NCI-H1048 (cell line): ENCODE results near the gene MEGF8.
A peak's percentile ranks its signal among the peaks of the same experiment; 100 is the strongest.

Source experiments
- DNase-seq: peaks from one replicate; lab custom pipeline; 2025; lab: John Stamatoyannopoulos, UW

The MEGF8 gene

GRCh38 chr19:42419309-42419708 is 93.9 kb downstream of the MEGF8 start:
- no peak for DNase-seq

GRCh38 chr19:42420055-42420544 is 94.7 kb downstream of the MEGF8 start:
- no peak for DNase-seq

- no peak for DNase-seq
These were observed 95.7 kb downstream of the MEGF8 start for GRCh38 chr19:42421101-42421500.

- DNase-seq = no peak
These were observed 96.2 kb downstream of the MEGF8 start for GRCh38 chr19:42421591-42422031.

- no peak for DNase-seq
These were observed 96.9 kb downstream of the MEGF8 start for GRCh38 chr19:42422092-42422900.

- DNase-seq = no peak
These were observed 97.5 kb downstream of the MEGF8 start for GRCh38 chr19:42422901-42423461.

- DNase-seq = peak; percentile 58
These were observed 98.3 kb downstream of the MEGF8 start for GRCh38 chr19:42423462-42424344.

- no peak for DNase-seq
These were observed 98.9 kb downstream of the MEGF8 start for GRCh38 chr19:42424345-42424707.

- DNase-seq = no peak
These were observed 99.3 kb downstream of the MEGF8 start for GRCh38 chr19:42424712-42425131.

GRCh38 chr19:42426643-42427042 is 101.2 kb downstream of the MEGF8 start:
- DNase-seq = no peak

- DNase-seq = no peak
These were observed 101.9 kb downstream of the MEGF8 start, which contains the start of gene LIPE for GRCh38 chr19:42427313-42427712. Gene LIPE, minus strand, starts transcription at chr19:42427388. Its CDS starts 239 bp downstream, at chr19:42427149.
